WTC11 (cell line): Measurements from ENCODE around the gene GRN. TPM values are rescaled to one million over a fixed set of nuclear protein-coding genes. Genes with fewer than 3 reads are reported as not detected.
A peak's percentile ranks its signal among the peaks of the same experiment; 100 is the strongest.

ENCODE experiments used
- ATF1 ChIP-seq: sonication (generic); formaldehyde crosslinking; IDR thresholded peaks from 2 replicates; pipeline ENCODE4 v1.8.1; 2023; ENCODE audit warnings: mild to moderate bottlenecking, moderate library complexity, missing genetic modification reagents
- CREM ChIP-seq: sonication (generic); formaldehyde crosslinking; IDR thresholded peaks from 2 replicates; pipeline ENCODE4 v1.8.1; 2022; ENCODE audit warnings: mild to moderate bottlenecking, missing genetic modification reagents, moderate library complexity
- EMX1 ChIP-seq: fragments of 250-450 bp; sonication (Bioruptor Pico); IDR thresholded peaks from 2 replicates; pipeline ENCODE4 v1.8.0; 2021; ENCODE audit warnings: mild to moderate bottlenecking
- GABPB1 ChIP-seq: sonication (generic); formaldehyde crosslinking; IDR thresholded peaks from 2 replicates; pipeline ENCODE4 v1.8.1; 2023; ENCODE audit warnings: mild to moderate bottlenecking, missing genetic modification reagents
- GRHL2 ChIP-seq: fragments of 250-450 bp; sonication (Bioruptor Pico); IDR thresholded peaks from 2 replicates; pipeline ENCODE4 v1.8.0; 2022; ENCODE audit warnings: mild to moderate bottlenecking, moderate library complexity; ENCODE audit not compliant: insufficient replicate concordance, severe bottlenecking
- JAZF1 ChIP-seq: fragments of 250-450 bp; sonication (Bioruptor Pico); IDR thresholded peaks from 2 replicates; pipeline ENCODE4 v1.9.0; 2021; ENCODE audit warnings: moderate library complexity, mild to moderate bottlenecking, inconsistent platforms
- NR1H2 ChIP-seq: sonication (generic); formaldehyde crosslinking; IDR thresholded peaks from 2 replicates; pipeline ENCODE4 v1.9.0; 2021; ENCODE audit warnings: mild to moderate bottlenecking, moderate library complexity, missing genetic modification reagents
- PREB ChIP-seq: sonication (generic); formaldehyde crosslinking; IDR thresholded peaks from 2 replicates; pipeline ENCODE4 v1.8.1; 2022; ENCODE audit warnings: mild to moderate bottlenecking, missing genetic modification reagents, moderate library complexity, borderline replicate concordance
- RORB ChIP-seq: fragments of 250-450 bp; sonication (Bioruptor Pico); IDR thresholded peaks from 2 replicates; pipeline ENCODE4 v1.9.0; 2021; ENCODE audit warnings: mild to moderate bottlenecking
- SMAD3 ChIP-seq: sonication (generic); formaldehyde crosslinking; IDR thresholded peaks from 2 replicates; pipeline ENCODE4 v1.8.0; 2022; ENCODE audit warnings: missing genetic modification reagents, mild to moderate bottlenecking, borderline replicate concordance
- TEAD1 ChIP-seq: sonication (generic); formaldehyde crosslinking; IDR thresholded peaks from 2 replicates; pipeline ENCODE4 v1.8.0; 2022; ENCODE audit warnings: mild to moderate bottlenecking, missing genetic modification reagents
- TP53 ChIP-seq: sonication (generic); formaldehyde crosslinking; IDR thresholded peaks from 2 replicates; pipeline ENCODE4 v1.8.1; 2023; ENCODE audit warnings: mild to moderate bottlenecking, missing genetic modification reagents
- ZBTB21 ChIP-seq: sonication (generic); formaldehyde crosslinking; IDR thresholded peaks from 2 replicates; pipeline ENCODE4 v1.8.1; 2023; ENCODE audit warnings: mild to moderate bottlenecking, missing genetic modification reagents, borderline replicate concordance
- ZNF121 ChIP-seq: sonication (generic); formaldehyde crosslinking; IDR thresholded peaks from 2 replicates; pipeline ENCODE4 v1.8.0; 2023; ENCODE audit warnings: missing genetic modification reagents
- ZNF219 ChIP-seq: sonication (generic); formaldehyde crosslinking; IDR thresholded peaks from 2 replicates; pipeline ENCODE4 v1.8.0; 2023; ENCODE audit warnings: missing genetic modification reagents, mild to moderate bottlenecking, borderline replicate concordance
- ZNF232 ChIP-seq: sonication (generic); formaldehyde crosslinking; IDR thresholded peaks from 2 replicates; pipeline ENCODE4 v1.8.0; 2022; ENCODE audit warnings: mild to moderate bottlenecking, missing genetic modification reagents
- ZNF263 ChIP-seq: sonication (generic); formaldehyde crosslinking; IDR thresholded peaks from 2 replicates; pipeline ENCODE4 v1.8.1; 2022; ENCODE audit warnings: low read depth, mild to moderate bottlenecking, moderate library complexity, missing genetic modification reagents
- ZNF317 ChIP-seq: sonication (generic); formaldehyde crosslinking; IDR thresholded peaks from 2 replicates; pipeline ENCODE4 v1.8.1; 2023; ENCODE audit warnings: low read depth, mild to moderate bottlenecking, moderate library complexity, missing genetic modification reagents, borderline replicate concordance
- ZNF396 ChIP-seq: fragments of 250-450 bp; sonication (Bioruptor Pico); IDR thresholded peaks from 2 replicates; pipeline ENCODE4 v1.8.0; 2021; ENCODE audit warnings: mild to moderate bottlenecking, moderate library complexity, borderline replicate concordance
- ZNF416 ChIP-seq: fragments of 250-450 bp; sonication (Bioruptor Pico); IDR thresholded peaks from 2 replicates; pipeline ENCODE4 v1.9.0; 2021; ENCODE audit warnings: mild to moderate bottlenecking, inconsistent platforms
- ZNF671 ChIP-seq: fragments of 250-450 bp; sonication (Bioruptor Pico); IDR thresholded peaks from 2 replicates; pipeline ENCODE4 v1.8.0; 2021; ENCODE audit warnings: mild to moderate bottlenecking
- total RNA-seq: library from RNA; stranded (reverse); gene quantifications from 3 replicates; pipeline ENCODE4 v1.2.3, GENCODE V29; 2021
- TF ChIP-seq, protein P1 (sequence below): fragments of 250-450 bp; sonication (Bioruptor Pico); IDR thresholded peaks from 2 replicates; pipeline ENCODE4 v1.9.0; 2021; ENCODE audit warnings: mild to moderate bottlenecking
- TF ChIP-seq, protein P2 (sequence below): sonication (generic); formaldehyde crosslinking; IDR thresholded peaks from 2 replicates; pipeline ENCODE4 v1.8.1; 2022; ENCODE audit warnings: mild to moderate bottlenecking, moderate library complexity, missing genetic modification reagents
- TF ChIP-seq, protein P3 (sequence below): sonication (generic); formaldehyde crosslinking; IDR thresholded peaks from 2 replicates; pipeline ENCODE4 v1.8.0; 2023; ENCODE audit warnings: missing genetic modification reagents, mild to moderate bottlenecking, borderline replicate concordance
- TF ChIP-seq, protein P4 (sequence below): sonication (generic); formaldehyde crosslinking; conservative IDR thresholded peaks from 2 replicates; pipeline ENCODE4 v1.8.1; 2023; ENCODE audit warnings: mild to moderate bottlenecking, low read depth, missing genetic modification reagents, moderate library complexity

The GRN gene
- total RNA-seq, 1 experiment from 2014 or later = 177 TPM

GRCh38 chr17:44384823-44385286 is 39.8 kb downstream of the GRN start (continued):
- TF ChIP-seq, protein P1, sequence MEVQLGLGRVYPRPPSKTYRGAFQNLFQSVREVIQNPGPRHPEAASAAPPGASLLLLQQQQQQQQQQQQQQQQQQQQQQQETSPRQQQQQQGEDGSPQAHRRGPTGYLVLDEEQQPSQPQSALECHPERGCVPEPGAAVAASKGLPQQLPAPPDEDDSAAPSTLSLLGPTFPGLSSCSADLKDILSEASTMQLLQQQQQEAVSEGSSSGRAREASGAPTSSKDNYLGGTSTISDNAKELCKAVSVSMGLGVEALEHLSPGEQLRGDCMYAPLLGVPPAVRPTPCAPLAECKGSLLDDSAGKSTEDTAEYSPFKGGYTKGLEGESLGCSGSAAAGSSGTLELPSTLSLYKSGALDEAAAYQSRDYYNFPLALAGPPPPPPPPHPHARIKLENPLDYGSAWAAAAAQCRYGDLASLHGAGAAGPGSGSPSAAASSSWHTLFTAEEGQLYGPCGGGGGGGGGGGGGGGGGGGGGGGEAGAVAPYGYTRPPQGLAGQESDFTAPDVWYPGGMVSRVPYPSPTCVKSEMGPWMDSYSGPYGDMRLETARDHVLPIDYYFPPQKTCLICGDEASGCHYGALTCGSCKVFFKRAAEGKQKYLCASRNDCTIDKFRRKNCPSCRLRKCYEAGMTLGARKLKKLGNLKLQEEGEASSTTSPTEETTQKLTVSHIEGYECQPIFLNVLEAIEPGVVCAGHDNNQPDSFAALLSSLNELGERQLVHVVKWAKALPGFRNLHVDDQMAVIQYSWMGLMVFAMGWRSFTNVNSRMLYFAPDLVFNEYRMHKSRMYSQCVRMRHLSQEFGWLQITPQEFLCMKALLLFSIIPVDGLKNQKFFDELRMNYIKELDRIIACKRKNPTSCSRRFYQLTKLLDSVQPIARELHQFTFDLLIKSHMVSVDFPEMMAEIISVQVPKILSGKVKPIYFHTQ (CRISPR knock-in tag) = no peak
- no peak for TF ChIP-seq ZNF416
- no peak for TF ChIP-seq GRHL2 (CRISPR knock-in tag)
- no peak for TF ChIP-seq RORB (CRISPR knock-in tag)
- TF ChIP-seq, protein P2, sequence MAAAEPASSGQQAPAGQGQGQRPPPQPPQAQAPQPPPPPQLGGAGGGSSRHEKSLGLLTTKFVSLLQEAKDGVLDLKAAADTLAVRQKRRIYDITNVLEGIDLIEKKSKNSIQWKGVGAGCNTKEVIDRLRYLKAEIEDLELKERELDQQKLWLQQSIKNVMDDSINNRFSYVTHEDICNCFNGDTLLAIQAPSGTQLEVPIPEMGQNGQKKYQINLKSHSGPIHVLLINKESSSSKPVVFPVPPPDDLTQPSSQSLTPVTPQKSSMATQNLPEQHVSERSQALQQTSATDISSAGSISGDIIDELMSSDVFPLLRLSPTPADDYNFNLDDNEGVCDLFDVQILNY = 0 out of 2 replicates have a peak, but pooled peaks have one; percentile 19
- no peak for TF ChIP-seq ZNF317 (CRISPR knock-in tag)
- 0 out of 2 replicates have a peak, but pooled peaks have one; percentile 11 for TF ChIP-seq TEAD1
- TF ChIP-seq ZNF219 (CRISPR knock-in tag) = 0 out of 2 replicates have a peak, but pooled peaks have one; percentile 35
- no peak for TF ChIP-seq PREB (CRISPR knock-in tag)
- TF ChIP-seq JAZF1 (CRISPR knock-in tag) = no peak
- TF ChIP-seq, protein P3, sequence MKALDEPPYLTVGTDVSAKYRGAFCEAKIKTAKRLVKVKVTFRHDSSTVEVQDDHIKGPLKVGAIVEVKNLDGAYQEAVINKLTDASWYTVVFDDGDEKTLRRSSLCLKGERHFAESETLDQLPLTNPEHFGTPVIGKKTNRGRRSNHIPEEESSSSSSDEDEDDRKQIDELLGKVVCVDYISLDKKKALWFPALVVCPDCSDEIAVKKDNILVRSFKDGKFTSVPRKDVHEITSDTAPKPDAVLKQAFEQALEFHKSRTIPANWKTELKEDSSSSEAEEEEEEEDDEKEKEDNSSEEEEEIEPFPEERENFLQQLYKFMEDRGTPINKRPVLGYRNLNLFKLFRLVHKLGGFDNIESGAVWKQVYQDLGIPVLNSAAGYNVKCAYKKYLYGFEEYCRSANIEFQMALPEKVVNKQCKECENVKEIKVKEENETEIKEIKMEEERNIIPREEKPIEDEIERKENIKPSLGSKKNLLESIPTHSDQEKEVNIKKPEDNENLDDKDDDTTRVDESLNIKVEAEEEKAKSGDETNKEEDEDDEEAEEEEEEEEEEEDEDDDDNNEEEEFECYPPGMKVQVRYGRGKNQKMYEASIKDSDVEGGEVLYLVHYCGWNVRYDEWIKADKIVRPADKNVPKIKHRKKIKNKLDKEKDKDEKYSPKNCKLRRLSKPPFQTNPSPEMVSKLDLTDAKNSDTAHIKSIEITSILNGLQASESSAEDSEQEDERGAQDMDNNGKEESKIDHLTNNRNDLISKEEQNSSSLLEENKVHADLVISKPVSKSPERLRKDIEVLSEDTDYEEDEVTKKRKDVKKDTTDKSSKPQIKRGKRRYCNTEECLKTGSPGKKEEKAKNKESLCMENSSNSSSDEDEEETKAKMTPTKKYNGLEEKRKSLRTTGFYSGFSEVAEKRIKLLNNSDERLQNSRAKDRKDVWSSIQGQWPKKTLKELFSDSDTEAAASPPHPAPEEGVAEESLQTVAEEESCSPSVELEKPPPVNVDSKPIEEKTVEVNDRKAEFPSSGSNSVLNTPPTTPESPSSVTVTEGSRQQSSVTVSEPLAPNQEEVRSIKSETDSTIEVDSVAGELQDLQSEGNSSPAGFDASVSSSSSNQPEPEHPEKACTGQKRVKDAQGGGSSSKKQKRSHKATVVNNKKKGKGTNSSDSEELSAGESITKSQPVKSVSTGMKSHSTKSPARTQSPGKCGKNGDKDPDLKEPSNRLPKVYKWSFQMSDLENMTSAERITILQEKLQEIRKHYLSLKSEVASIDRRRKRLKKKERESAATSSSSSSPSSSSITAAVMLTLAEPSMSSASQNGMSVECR (CRISPR knock-in tag) = peak; percentile 85; the same call in 1 of the 2 replicates
- TF ChIP-seq CREM (CRISPR knock-in tag) = no peak
- no peak for TF ChIP-seq ZNF232
- TF ChIP-seq GABPB1 (CRISPR knock-in tag) = 0 out of 2 replicates have a peak, but pooled peaks have one; percentile 5
- TF ChIP-seq TP53 (CRISPR knock-in tag) = no peak
- no peak for TF ChIP-seq SMAD3 (CRISPR knock-in tag)
- no peak for TF ChIP-seq NR1H2
- TF ChIP-seq ATF1 = no peak
- TF ChIP-seq ZNF671 = no peak
- no peak for TF ChIP-seq ZNF263 (CRISPR knock-in tag)
- TF ChIP-seq ZNF396 (CRISPR knock-in tag) = no peak
- TF ChIP-seq EMX1 (CRISPR knock-in tag) = no peak
- no peak for TF ChIP-seq ZNF121 (CRISPR knock-in tag)
- TF ChIP-seq ZBTB21 = no peak
- TF ChIP-seq, protein P4, sequence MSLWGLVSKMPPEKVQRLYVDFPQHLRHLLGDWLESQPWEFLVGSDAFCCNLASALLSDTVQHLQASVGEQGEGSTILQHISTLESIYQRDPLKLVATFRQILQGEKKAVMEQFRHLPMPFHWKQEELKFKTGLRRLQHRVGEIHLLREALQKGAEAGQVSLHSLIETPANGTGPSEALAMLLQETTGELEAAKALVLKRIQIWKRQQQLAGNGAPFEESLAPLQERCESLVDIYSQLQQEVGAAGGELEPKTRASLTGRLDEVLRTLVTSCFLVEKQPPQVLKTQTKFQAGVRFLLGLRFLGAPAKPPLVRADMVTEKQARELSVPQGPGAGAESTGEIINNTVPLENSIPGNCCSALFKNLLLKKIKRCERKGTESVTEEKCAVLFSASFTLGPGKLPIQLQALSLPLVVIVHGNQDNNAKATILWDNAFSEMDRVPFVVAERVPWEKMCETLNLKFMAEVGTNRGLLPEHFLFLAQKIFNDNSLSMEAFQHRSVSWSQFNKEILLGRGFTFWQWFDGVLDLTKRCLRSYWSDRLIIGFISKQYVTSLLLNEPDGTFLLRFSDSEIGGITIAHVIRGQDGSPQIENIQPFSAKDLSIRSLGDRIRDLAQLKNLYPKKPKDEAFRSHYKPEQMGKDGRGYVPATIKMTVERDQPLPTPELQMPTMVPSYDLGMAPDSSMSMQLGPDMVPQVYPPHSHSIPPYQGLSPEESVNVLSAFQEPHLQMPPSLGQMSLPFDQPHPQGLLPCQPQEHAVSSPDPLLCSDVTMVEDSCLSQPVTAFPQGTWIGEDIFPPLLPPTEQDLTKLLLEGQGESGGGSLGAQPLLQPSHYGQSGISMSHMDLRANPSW (CRISPR knock-in tag) = no peak
